ENCODE data around the gene CROCC.
"Not testable (repeated sequence)": the region's sequence is repeated elsewhere in the genome, so short reads cannot be mapped to it uniquely, and the experiment has no call there.

Gene CROCC

GRCh38 chr1:16896316-16897055 is 25.2 kb upstream of the CROCC start:
- DNase-seq, result peak; percentile 86

GRCh38 chr1:16897653-16898052 is 24.1 kb upstream of the CROCC start:
- DNase-seq, result not testable (repeated sequence)

- not testable (repeated sequence) for DNase-seq
Measured at GRCh38 chr1:16898298-16898697, 23.4 kb upstream of the CROCC start.

GRCh38 chr1:16899020-16899419 is 22.7 kb upstream of the CROCC start:
- not testable (repeated sequence) for DNase-seq

GRCh38 chr1:16900751-16901150 is 21.0 kb upstream of the CROCC start:
- DNase-seq, result peak; percentile 46

- not testable (repeated sequence) for DNase-seq
Measured at GRCh38 chr1:16901371-16901770, 20.4 kb upstream of the CROCC start.

- DNase-seq, result no peak
Measured at GRCh38 chr1:16903054-16903453, 18.7 kb upstream of the CROCC start.

- peak; percentile 79 for DNase-seq
Measured at GRCh38 chr1:16903458-16903796, 18.3 kb upstream of the CROCC start.

GRCh38 chr1:16904560-16905109 is 17.1 kb upstream of the CROCC start:
- DNase-seq, result peak; percentile 99

- DNase-seq, result peak; percentile 99
Measured at GRCh38 chr1:16905110-16905867, 16.4 kb upstream of the CROCC start.

- no peak for DNase-seq
Measured at GRCh38 chr1:16905868-16906702, 15.6 kb upstream of the CROCC start.

GRCh38 chr1:16906873-16907272 is 14.9 kb upstream of the CROCC start:
- DNase-seq, result no peak

- no peak for DNase-seq
Measured at GRCh38 chr1:16907870-16908758, 13.6 kb upstream of the CROCC start.

GRCh38 chr1:16911851-16912721 is 9.6 kb upstream of the CROCC start:
- DNase-seq, result not testable (repeated sequence)

GRCh38 chr1:16912742-16913141 is 9.0 kb upstream of the CROCC start:
- not testable (repeated sequence) for DNase-seq

GRCh38 chr1:16913181-16913832 is 8.4 kb upstream of the CROCC start:
- DNase-seq, result no peak

GRCh38 chr1:16913833-16914662 is 7.7 kb upstream of the CROCC start:
- DNase-seq, result peak; percentile 99

GRCh38 chr1:16914928-16915626 is 6.7 kb upstream of the CROCC start:
- DNase-seq, result not testable (repeated sequence)

GRCh38 chr1:16915627-16915973 is 6.1 kb upstream of the CROCC start:
- no peak for DNase-seq
